RWPE2 (cell line): ENCODE data around the gene FAM163A.

ENCODE experiments used
- ATAC-seq: fragments of 200-7000 bp; cut with Tn5 transposase; 3 replicates; pipeline ENCODE4 v1.9.1; 2021; ENCODE audit warnings: low read depth
- DNase-seq: peaks from one replicate; pipeline ENCODE4 v3.0.0-alpha.2; 2020; ENCODE audit warnings: low spot score
- H3K27ac ChIP-seq: fragments of 450-650 bp; 2 replicates; pipeline ENCODE4 v1.5.1; 2017; ENCODE audit warnings: mild to moderate bottlenecking; ENCODE audit not compliant: poor library complexity, severe bottlenecking
- H3K27me3 ChIP-seq: fragments of 250-450 bp; sonication (Bioruptor Pico); 2 replicates; pipeline ENCODE4 v1.5.1; 2021; ENCODE audit warnings: mild to moderate bottlenecking, moderate library complexity; ENCODE audit not compliant: insufficient read depth, poor library complexity, severe bottlenecking
- H3K36me3 ChIP-seq: fragments of 250-450 bp; sonication (Bioruptor Pico); 2 replicates; pipeline ENCODE4 v1.5.1; 2020; ENCODE audit warnings: low read depth, mild to moderate bottlenecking, moderate library complexity
- H3K4me1 ChIP-seq: fragments of 250-450 bp; sonication (Bioruptor Pico); 2 replicates; pipeline ENCODE4 v1.5.1; 2021; ENCODE audit warnings: mild to moderate bottlenecking, moderate library complexity; ENCODE audit not compliant: insufficient read depth, poor library complexity, severe bottlenecking
- H3K4me3 ChIP-seq: fragments of 250-450 bp; sonication (Bioruptor Pico); 2 replicates; pipeline ENCODE4 v1.5.1; 2021; ENCODE audit warnings: mild to moderate bottlenecking, moderate library complexity; ENCODE audit not compliant: severe bottlenecking
- H3K9me3 ChIP-seq: fragments of 250-450 bp; sonication (Bioruptor Pico); 2 replicates; pipeline ENCODE4 v1.5.1; 2021; ENCODE audit warnings: mild to moderate bottlenecking, moderate library complexity; ENCODE audit not compliant: severe bottlenecking
- CTCF ChIP-seq: fragments of 450-650 bp; IDR thresholded peaks from one replicate; pipeline ENCODE4 v1.5.1; 2017; ENCODE audit warnings: mild to moderate bottlenecking, moderate library complexity; ENCODE audit not compliant: poor library complexity, severe bottlenecking

Gene FAM163A

GRCh38 chr1:179817056-179817455, 74.0 kb downstream of the FAM163A start:
- TF ChIP-seq CTCF = no peak
- Histone ChIP-seq H3K27ac (no peak overlapping the region), H3K27me3 (no peaks in the 10 kb centered on the region), H3K36me3 (no peaks in the 10 kb centered on the region), H3K4me1 (no peaks in the 10 kb centered on the region), H3K4me3 (no peak overlapping the region), H3K9me3 (no peaks in the 10 kb centered on the region)
- DNase-seq (no peak), ATAC-seq (no peak)

- no peak for TF ChIP-seq CTCF
- ATAC-seq (no peak), DNase-seq (no peak)
- Histone ChIP-seq H3K36me3 (no peaks in the 10 kb centered on the region), H3K9me3 (no peaks in the 10 kb centered on the region), H3K27ac (no peak overlapping the region), H3K27me3 (no peaks in the 10 kb centered on the region), H3K4me3 (no peak overlapping the region), H3K4me1 (no peaks in the 10 kb centered on the region)
Measured at GRCh38 chr1:179817789-179818188, 74.7 kb downstream of the FAM163A start.

- Histone ChIP-seq H3K27ac (no peak overlapping the region), H3K27me3 (no peaks in the 10 kb centered on the region), H3K9me3 (no peaks in the 10 kb centered on the region), H3K4me3 (no peak overlapping the region), H3K36me3 (no peaks in the 10 kb centered on the region), H3K4me1 (no peaks in the 10 kb centered on the region)
- ATAC-seq (no peak), DNase-seq (no peak)
- TF ChIP-seq CTCF = no peak
Measured at GRCh38 chr1:179818260-179818659, 75.2 kb downstream of the FAM163A start.

- H3K9me3 ChIP-seq = no peaks in the 10 kb centered on the region
- DNase-seq (no peak), ATAC-seq (no peak)
- H3K27ac ChIP-seq = no peak overlapping the region
- no peak for TF ChIP-seq CTCF
- no peak overlapping the region for H3K4me3 ChIP-seq
- no peaks in the 10 kb centered on the region for H3K27me3 ChIP-seq
- no peaks in the 10 kb centered on the region for H3K4me1 ChIP-seq
- H3K36me3 ChIP-seq = no peaks in the 10 kb centered on the region
Measured at GRCh38 chr1:179818743-179819173, 75.7 kb downstream of the FAM163A start.

- TF ChIP-seq CTCF = no peak
- ATAC-seq = no peak
- Histone ChIP-seq H3K27me3 (no peaks in the 10 kb centered on the region), H3K4me1 (no peaks in the 10 kb centered on the region), H3K4me3 (no peak overlapping the region), H3K36me3 (no peaks in the 10 kb centered on the region), H3K27ac (no peak overlapping the region), H3K9me3 (no peaks in the 10 kb centered on the region)
- no peak for DNase-seq
Measured at GRCh38 chr1:179820226-179820970, 77.3 kb downstream of the FAM163A start.
